ENCODE measurements around the gene POU6F2. TPM values are rescaled to one million over a fixed set of nuclear protein-coding genes. Genes with fewer than 3 reads are reported as not detected.

Gene POU6F2
- total RNA-seq, 1 experiment from 2014 or later: 0.24 TPM

DNA sequence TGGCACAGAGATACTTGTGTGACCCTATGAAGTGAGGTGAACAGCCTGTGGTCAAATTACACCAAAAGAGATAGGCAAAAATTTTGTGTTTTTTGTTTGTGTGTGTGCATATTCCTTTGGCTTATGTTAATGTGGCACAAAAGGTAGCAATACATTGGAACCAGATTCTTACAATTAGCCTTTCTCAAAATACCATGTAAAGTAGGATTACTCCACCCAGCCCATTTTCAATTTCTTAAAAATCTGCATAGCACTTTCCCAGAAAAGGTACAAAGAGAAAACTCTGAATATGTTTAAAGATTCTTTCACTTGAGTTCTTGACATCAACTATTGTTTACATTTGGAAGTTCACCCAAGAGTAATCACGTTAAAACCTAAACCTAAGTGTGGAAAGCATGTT is 431.2 kb downstream of the POU6F2 start:
- DNase-seq (ENCODE audit: low read depth, low spot score): no peak
- in situ Hi-C loops (cut with HindIII; ENCODE audit: low pct_unique_long_range_greater_than_20kb, low sequenced_read_pairs): no loop called here

DNA sequence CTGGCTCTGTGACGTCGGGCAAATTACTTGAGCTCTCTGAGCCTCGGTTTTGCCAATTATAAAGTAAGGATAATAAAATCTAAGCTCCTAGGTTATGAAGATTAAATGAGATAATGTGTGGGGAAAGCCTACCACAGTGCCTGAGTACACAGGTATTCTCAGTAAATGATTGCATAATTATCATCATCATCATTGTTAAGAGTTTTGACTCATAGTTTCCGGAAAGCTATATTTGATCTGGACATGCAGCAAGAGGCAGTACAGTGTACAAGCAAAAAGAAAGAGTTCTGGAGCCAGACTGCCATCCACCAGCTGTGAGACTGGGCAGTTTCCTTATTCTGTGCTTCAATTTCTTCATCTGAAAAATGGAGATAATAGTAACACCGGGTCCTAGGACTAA is 432.9 kb downstream of the POU6F2 start:
- in situ Hi-C loops (cut with HindIII; ENCODE audit: low pct_unique_long_range_greater_than_20kb, low sequenced_read_pairs): no loop called here
- no peak for DNase-seq (ENCODE audit: low read depth, low spot score)

DNA sequence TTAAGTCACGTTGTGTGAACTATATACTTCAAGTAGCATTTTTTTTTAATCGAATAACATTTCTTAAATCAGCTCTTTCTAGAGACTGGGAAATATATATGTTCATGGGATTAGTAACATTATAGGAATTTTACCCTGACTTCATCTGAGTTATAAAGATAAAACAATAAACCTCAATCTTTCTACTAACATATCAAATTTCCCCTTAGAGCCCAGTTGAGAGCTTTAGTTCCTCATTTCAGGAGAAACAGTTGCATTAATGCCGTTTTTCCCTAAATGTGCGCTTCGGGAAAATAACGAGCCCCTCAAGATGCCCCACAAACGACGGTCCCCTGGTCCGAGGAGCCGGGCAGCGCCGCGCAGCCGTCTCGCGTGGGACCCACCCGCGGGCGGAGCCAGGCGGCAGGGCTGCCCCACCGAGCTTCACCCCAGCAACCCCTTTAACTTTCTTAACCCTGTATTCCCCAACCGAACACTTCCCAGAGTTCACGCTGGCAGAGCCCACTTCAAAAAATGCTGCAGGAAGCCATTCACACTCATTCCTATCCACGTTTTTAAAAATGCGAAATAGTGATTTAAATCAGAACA is 436.0 kb downstream of the POU6F2 start:
- DNase-seq (ENCODE audit: low read depth, low spot score): no peak

GRCh38 chr7:39414224-39415035 is 436.7 kb downstream of the POU6F2 start:
- in situ Hi-C loops (cut with HindIII; ENCODE audit: low pct_unique_long_range_greater_than_20kb, low sequenced_read_pairs): no loop called here
- peak; percentile 73 for DNase-seq (ENCODE audit: low read depth, low spot score)

More for the DNA sequence above, 436.0 kb downstream of the POU6F2 start:
- in situ Hi-C loops (cut with HindIII; ENCODE audit: low pct_unique_long_range_greater_than_20kb, low sequenced_read_pairs): no loop called here

DNA sequence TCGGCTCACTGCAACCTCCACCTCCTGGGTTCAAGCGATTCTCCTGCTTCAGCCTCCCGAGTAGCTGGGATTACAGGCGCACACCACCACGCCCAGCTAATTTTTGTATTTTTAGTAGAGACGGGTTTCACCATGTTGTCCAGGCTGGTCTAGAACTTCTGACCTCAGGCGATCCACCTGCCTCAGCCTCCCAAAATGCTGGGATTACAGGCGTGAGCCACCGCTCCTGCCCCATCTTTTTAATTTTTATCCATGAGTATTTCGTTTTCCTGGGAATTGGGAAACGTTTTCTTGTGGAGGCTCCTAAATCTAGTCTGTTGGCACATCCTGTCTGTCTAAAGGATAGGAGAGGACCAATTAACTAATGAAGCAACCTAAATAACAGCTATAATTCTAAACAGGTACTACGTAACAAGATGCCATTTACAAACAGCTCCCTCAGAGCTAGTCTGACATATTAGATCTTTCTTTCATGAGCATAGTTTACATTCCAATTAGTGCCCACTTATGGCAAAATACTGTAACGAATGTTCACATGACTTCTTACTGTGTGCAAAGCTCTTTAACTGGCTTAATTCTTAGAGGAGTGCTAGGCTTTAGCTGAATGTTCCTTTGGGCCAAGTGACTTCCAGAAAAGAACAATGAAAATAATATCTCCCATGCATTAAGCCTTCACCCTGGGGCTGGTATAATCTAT is 437.5 kb downstream of the POU6F2 start:
- DNase-seq (ENCODE audit: low read depth, low spot score): no peak
- in situ Hi-C loops (cut with HindIII; ENCODE audit: low pct_unique_long_range_greater_than_20kb, low sequenced_read_pairs): no loop called here

GRCh38 chr7:39416866-39417265 is 439.2 kb downstream of the POU6F2 start:
- in situ Hi-C loops (cut with HindIII; ENCODE audit: low pct_unique_long_range_greater_than_20kb, low sequenced_read_pairs): no loop called here
- DNase-seq (ENCODE audit: low read depth, low spot score): no peak

DNA sequence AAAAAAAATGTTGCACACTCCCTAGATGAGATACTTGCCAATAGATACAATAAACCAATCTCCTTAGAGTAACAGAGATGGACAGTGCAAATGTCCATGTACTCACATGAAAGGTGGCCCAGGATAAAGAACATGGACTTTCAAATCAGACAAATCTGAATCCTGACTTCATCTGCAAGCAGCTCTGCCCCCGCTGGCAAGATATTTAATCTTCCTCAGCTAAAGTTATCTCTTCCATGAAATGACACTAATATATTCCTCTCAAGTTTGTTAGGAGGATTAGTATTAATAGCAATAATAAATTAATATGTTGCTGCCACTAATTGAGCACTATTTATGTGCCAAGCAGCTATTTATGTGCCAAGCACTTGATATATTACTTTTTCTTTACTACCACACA is 439.9 kb downstream of the POU6F2 start:
- DNase-seq (ENCODE audit: low read depth, low spot score): no peak
- in situ Hi-C loops (cut with HindIII; ENCODE audit: low pct_unique_long_range_greater_than_20kb, low sequenced_read_pairs): no loop called here

DNA sequence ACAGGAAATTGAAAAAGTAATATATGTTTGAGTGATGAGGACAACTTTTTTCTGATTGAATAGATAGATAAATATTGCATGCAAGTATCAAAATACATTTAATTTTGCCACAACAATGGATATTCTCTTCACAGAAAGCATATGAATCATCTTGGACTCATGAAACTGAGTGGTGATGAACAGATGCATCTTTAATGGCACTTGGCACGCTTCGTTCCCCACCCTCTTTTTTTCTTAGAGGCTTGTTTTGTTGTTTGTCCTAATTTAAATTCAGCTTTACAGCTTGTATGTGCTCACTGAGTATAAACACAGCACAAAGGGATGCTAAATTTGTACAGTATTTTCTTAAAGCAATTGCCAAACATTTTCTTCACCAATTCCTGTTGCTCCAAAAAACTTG is 443.5 kb downstream of the POU6F2 start:
- in situ Hi-C loops (cut with HindIII; ENCODE audit: low pct_unique_long_range_greater_than_20kb, low sequenced_read_pairs): no loop called here

DNA sequence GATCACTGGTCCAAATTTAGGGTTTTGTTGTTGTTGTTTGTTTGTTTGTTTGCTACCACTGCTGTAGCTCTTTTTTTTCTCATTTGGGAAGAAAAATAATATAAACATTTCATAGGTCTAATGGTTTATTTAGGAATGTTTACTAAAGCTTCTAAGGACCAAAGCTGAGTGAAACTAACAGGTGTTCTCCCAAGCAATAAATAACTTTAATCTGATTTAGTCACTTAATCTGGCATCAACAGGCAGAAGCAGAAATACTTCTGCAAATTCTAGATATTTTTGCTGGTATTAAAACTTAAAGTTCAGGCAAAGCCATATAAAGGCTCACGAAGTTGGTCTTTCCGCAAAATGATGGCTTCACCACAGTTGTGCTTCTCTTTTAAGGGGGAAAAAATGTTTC is 444.0 kb downstream of the POU6F2 start:
- no peak for DNase-seq (ENCODE audit: low read depth, low spot score)
- in situ Hi-C loops (cut with HindIII; ENCODE audit: low pct_unique_long_range_greater_than_20kb, low sequenced_read_pairs): no loop called here

More for the DNA sequence above, 443.5 kb downstream of the POU6F2 start:
- DNase-seq (ENCODE audit: low read depth, low spot score): no peak

DNA sequence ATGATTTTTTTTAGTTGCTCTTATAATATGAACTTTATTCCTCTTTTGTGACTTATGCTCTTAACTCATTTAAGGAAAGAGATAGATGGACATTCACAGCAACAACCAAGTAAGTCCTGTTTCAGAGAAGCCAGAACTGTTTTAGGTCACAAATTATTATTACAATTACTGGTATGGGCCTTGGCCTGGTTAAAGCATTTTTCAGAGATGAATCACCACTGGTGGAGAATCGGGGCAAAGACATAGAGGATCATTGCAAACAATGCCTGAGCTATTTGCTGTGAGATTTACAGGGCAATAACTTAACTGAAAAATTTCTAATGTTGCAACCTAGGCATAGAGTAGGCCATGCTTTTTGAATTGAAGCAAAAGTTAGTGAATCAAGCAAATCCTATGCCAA is 450.5 kb downstream of the POU6F2 start:
- in situ Hi-C loops (cut with HindIII; ENCODE audit: low pct_unique_long_range_greater_than_20kb, low sequenced_read_pairs): no loop called here
- DNase-seq (ENCODE audit: low read depth, low spot score): peak; percentile 33

- in situ Hi-C loops (cut with HindIII; ENCODE audit: low pct_unique_long_range_greater_than_20kb, low sequenced_read_pairs): no loop called here
- no peak for DNase-seq (ENCODE audit: low read depth, low spot score)
Measured at GRCh38 chr7:39429421-39429820, 451.7 kb downstream of the POU6F2 start.

DNA sequence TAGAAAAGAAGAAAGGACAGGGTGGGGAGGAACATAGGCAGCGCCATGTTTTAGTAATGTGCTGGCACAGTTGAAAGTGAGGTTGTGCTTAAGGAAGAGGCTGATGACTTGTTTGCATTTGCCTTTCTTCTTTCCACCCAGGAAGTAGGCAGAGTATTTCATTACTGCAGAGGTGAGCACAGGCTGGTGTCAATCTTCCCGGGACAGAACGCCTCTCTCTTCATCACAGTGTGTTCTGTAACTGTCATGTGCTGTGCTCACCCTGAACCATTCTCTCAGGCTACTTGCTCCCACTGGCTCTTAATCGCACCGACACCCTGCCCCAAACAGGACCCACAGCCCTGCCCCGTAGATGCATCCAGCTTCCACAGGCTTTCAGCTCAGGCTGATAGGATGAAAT is 452.7 kb downstream of the POU6F2 start:
- no peak for DNase-seq (ENCODE audit: low read depth, low spot score)
- in situ Hi-C loops (cut with HindIII; ENCODE audit: low pct_unique_long_range_greater_than_20kb, low sequenced_read_pairs): no loop called here

DNA sequence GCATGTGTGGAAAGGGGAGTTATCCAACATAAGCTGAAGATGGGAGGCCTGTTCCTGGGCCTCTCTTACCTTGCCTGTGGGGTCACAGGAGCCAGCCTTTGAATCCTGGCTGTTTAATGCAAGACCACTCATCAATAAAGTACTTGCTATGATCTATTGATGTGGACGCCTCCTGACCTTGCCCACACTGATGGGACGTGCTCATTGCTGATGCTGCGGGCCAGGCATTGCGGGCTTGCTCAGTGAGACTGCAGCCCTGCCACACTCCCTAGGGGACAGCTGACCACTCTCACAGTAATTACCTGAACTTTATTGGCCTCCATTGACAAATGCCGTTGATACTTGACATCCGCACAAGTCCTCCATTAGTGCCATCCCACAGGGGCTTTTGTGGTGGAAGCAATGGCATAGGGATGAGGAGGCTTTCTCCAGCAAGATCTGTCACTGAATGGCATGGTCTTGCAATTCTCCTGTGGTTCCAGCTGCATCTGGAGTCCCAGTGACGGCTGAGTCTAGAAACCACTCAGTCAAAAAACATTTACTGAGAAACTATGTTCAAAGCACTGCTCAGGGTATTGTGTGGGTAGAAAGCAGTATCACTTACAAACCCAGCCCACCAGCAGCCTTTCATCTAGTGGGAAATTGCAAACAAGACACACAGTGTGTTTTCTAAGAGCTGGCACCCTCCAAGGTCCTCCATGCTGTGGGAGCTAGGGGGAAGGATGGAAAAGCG is 453.4 kb downstream of the POU6F2 start:
- in situ Hi-C loops (cut with HindIII; ENCODE audit: low pct_unique_long_range_greater_than_20kb, low sequenced_read_pairs): no loop called here
- DNase-seq (ENCODE audit: low read depth, low spot score): no peak

DNA sequence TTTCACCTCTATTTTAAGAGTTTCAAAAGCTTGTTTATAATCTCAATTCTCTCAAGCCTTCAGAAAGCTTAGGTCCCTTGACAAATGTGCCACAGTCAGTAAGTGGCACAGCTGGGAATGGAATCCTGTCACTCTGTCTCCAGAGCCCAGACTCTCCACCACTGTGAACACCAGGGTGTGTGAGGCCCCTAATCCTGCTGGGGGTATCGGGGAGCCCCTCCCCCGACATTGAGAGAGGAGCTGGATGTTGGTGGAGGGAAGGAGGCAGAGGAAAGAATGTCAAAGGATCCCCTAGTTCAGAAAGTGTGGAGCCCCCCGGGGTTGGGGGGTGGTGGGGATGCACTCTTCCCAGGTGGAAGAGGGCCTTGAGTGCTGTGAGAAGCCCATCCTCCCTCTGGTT is 454.7 kb downstream of the POU6F2 start:
- no peak for DNase-seq (ENCODE audit: low read depth, low spot score)
- in situ Hi-C loops (cut with HindIII; ENCODE audit: low pct_unique_long_range_greater_than_20kb, low sequenced_read_pairs): no loop called here

DNA sequence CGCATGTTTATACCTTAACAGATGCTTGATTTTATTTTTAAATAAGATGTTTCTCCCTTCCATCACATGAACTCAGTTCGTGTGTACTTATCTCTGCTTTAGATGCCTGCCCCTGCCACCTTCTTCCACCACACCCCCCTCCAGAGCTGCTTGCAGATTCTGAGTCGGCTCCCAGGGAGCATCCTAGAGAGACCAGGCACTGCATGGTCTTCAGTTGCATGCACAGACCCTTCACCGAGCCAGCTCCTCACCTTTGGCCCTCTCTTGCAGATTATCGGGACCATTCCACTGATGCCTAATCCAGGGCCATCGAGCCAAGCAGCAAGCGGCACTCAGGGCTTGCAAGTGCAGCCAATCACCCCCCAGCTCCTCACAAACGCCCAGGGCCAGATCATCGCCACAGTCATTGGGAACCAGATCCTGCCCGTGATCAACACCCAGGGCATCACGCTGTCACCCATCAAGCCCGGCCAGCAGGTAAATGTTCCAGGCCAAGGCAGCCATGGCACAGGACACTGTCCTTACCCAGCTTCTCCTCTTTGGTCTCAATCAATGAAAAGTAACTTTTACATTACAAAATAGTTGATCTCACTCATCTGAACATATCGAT is 455.2 kb downstream of the POU6F2 start:
- in situ Hi-C loops (cut with HindIII; ENCODE audit: low pct_unique_long_range_greater_than_20kb, low sequenced_read_pairs): no loop called here
- no peak for DNase-seq (ENCODE audit: low read depth, low spot score)

DNA sequence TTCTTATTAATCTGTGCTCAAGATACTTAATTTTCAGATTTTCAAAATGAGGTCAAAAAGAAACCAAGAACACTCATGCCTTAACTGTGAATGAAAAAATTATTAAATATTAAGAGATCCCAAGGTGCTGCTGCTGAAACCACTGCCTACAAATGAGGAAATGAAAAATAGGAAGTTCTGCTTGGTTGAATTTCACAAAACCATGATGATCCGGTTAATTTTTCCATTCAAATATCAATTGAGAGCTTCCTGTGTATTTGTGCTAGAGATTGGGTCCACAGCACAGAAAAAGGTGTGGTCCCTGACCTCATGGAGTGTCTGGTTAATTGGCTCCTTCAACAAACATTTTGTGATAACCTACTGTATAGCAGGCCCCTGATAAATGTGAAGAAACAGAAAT is 455.8 kb downstream of the POU6F2 start:
- DNase-seq (ENCODE audit: low read depth, low spot score): no peak
- in situ Hi-C loops (cut with HindIII; ENCODE audit: low pct_unique_long_range_greater_than_20kb, low sequenced_read_pairs): no loop called here

DNA sequence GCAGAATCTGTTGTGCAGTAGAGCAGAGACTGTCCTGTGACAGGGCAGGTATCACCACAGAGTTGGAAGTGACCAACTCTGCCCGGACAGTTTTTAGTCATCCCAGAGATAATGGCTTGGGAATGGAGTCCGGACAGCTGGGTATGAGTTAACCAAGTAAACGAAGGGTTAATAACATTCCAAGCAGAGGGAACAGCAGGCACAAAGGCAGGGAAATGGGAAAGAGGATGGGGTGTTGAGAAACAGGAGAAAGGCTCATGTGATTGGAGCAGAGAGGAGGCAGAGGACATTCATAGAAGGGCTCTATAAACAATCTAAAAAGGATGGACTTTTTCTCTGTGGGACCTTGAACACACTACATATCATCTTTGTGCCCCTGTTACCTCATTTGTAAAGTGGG is 456.3 kb downstream of the POU6F2 start:
- in situ Hi-C loops (cut with HindIII; ENCODE audit: low pct_unique_long_range_greater_than_20kb, low sequenced_read_pairs): no loop called here
- no peak for DNase-seq (ENCODE audit: low read depth, low spot score)

DNA sequence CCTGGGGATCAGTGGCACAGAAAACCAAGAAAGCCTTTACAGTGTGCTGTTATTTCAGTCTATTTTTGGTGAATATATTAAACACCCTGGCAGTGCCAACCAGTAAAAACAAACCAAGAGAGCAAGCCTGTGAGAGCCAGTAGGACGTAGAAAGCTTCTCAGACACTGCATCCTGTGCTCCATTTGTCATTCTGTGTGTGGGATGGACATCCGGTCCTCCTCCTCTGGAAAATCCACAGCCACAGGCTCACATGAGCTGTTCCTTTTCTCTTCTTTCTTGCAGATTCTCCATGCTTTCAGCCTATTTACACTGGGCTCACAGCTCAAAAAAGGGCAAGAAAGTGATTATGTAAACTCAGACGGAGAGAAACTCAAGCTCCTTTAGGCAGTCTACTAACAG is 468.8 kb downstream of the POU6F2 start:
- in situ Hi-C loops (cut with HindIII; ENCODE audit: low pct_unique_long_range_greater_than_20kb, low sequenced_read_pairs): no loop called here
- peak; percentile 16 for DNase-seq (ENCODE audit: low read depth, low spot score)

Measured in SK-MEL-5 (cell line).